Activated CD8-positive, alpha-beta memory T cell treated with anti-CD3 and anti-CD28 coated beads for 48 hours (primary cell): ENCODE measurements around the gene MINDY3.
"Not testable (repeated sequence)": the region's sequence is repeated elsewhere in the genome, so short reads cannot be mapped to it uniquely, and the experiment has no call there.

ENCODE experiments used
- DNase-seq, 3 experiments: peaks; one replicate each; pipeline ENCODE4 v3.0.0-alpha.2; 2020; ENCODE audit warnings: low read depth in 2 of 3, low spot score in 2 of 3

The MINDY3 gene

GRCh38 chr10:15859906-15860691 is at the start of gene MINDY3:
Gene MINDY3 (minus strand): TSS chr10:15860507. CDS start chr10:15860299, 208 bp downstream.
- peak; percentile 16 to 63 (median 50) for DNase-seq

- no peak for DNase-seq
Observed at GRCh38 chr10:15901889-15902288, 41.6 kb upstream of the MINDY3 start.

GRCh38 chr10:15898046-15898445 is 37.7 kb upstream of the MINDY3 start:
- no peak for DNase-seq

- DNase-seq, result no peak
Observed at GRCh38 chr10:15897287-15897686, 37.0 kb upstream of the MINDY3 start.

- no peak for DNase-seq
Observed at GRCh38 chr10:15896654-15897053, 36.3 kb upstream of the MINDY3 start.

GRCh38 chr10:15884447-15884846 is 24.1 kb upstream of the MINDY3 start:
- no peak for DNase-seq

- no peak for DNase-seq
Observed at GRCh38 chr10:15881542-15881941, 21.2 kb upstream of the MINDY3 start.

GRCh38 chr10:15879663-15880062 is 19.4 kb upstream of the MINDY3 start:
- DNase-seq, result no peak

GRCh38 chr10:15879058-15879457 is 18.8 kb upstream of the MINDY3 start:
- no peak for DNase-seq

GRCh38 chr10:15877836-15878576 is 17.7 kb upstream of the MINDY3 start:
- DNase-seq, result no peak

GRCh38 chr10:15876274-15876673 is 16.0 kb upstream of the MINDY3 start:
- not testable (repeated sequence) for DNase-seq

GRCh38 chr10:15872645-15873044 is 12.3 kb upstream of the MINDY3 start:
- not testable (repeated sequence) for DNase-seq

GRCh38 chr10:15871823-15872222 is 11.5 kb upstream of the MINDY3 start:
- no peak for DNase-seq

- no peak for DNase-seq
Observed at GRCh38 chr10:15869935-15870334, 9.6 kb upstream of the MINDY3 start.

GRCh38 chr10:15868006-15868405 is 7.7 kb upstream of the MINDY3 start:
- DNase-seq, result no peak

- DNase-seq, result no peak
Observed at GRCh38 chr10:15865304-15865703, 5.0 kb upstream of the MINDY3 start.

- no peak for DNase-seq
Observed at GRCh38 chr10:15864419-15864818, 4.1 kb upstream of the MINDY3 start.

GRCh38 chr10:15863733-15864132 is 3.4 kb upstream of the MINDY3 start:
- DNase-seq, result no peak

- no peak for DNase-seq
Observed at GRCh38 chr10:15863323-15863722, 3.0 kb upstream of the MINDY3 start.

- DNase-seq, result no peak
Observed at GRCh38 chr10:15860692-15861201, 440 bp upstream of the MINDY3 start.

GRCh38 chr10:15859509-15859905 is 800 bp downstream of the MINDY3 start:
- DNase-seq, result no peak

- no peak for DNase-seq
Observed at GRCh38 chr10:15858861-15859281, 1.4 kb downstream of the MINDY3 start.
